Ovary (tissue), 9 donors: ENCODE results near the gene TRIM13. TPM values are rescaled to one million over a fixed set of nuclear protein-coding genes. Genes with fewer than 3 reads are reported as not detected.

Experiments
- DNase-seq, 5 donors: peaks; one replicate each; pipeline ENCODE4 v3.0.0-alpha.2; 2019 to 2020
- H3K27ac ChIP-seq, 2 donors: fragments of 200-600 bp; one replicate each; pipeline versions ENCODE4 v1.5.1 to v1.8.0; 2019 to 2022
- H3K27me3 ChIP-seq: fragments of 200-600 bp; one replicate; pipeline ENCODE4 v1.8.0; 2022
- H3K36me3 ChIP-seq: fragments of 200-600 bp; sonication (generic); one replicate; pipeline ENCODE4 v1.5.1; 2019
- H3K4me1 ChIP-seq: one replicate; pipeline ENCODE4 v1.8.1; 2013; ENCODE audit warnings: mild to moderate bottlenecking, moderate library complexity; ENCODE audit not compliant: insufficient read depth
- H3K4me3 ChIP-seq: fragments of 200-600 bp; sonication (generic); one replicate; pipeline ENCODE4 v1.5.1; 2017
- H3K9me3 ChIP-seq, 2 donors: fragments of 200-600 bp in 1 of 2; sonication (generic) in 1 of 2; one replicate each; pipeline versions ENCODE4 v1.5.1 to v1.8.1; 2013 to 2019; ENCODE audit warnings: mild to moderate bottlenecking in 1 of 2, moderate library complexity in 1 of 2
- EP300 ChIP-seq: sonication (generic); formaldehyde crosslinking; IDR thresholded peaks from one replicate; pipeline ENCODE4 v1.6.1; 2017; ENCODE audit warnings: antibody characterized with exemption
- POLR2A ChIP-seq: fragments of 450-650 bp; IDR thresholded peaks from one replicate; pipeline ENCODE4 v1.6.1; 2017; ENCODE audit warnings: antibody characterized with exemption, mild to moderate bottlenecking, moderate library complexity
- WGBS, 3 donors: extraction: QIAGEN DNeasy Blood & Tissue Kit in 1 of 3; methylation state at CpG; one replicate each; pipeline versions ENCODE4 v1.1.5 to v1.1.7; 2013 to 2017; 5-methylcytosine and 5-hydroxymethylcytosine counted together
- intact Hi-C, 4 donors: fragments of 100-400 bp; cut with DNase I; formaldehyde crosslinking; loops; one replicate each; pipeline versions ENCODE4 v1.11.0 to v1.15.1; 2022 to 2023
- polyA plus RNA-seq, 2 donors: library from polyadenylated mRNA; stranded (reverse); fragments of 200-250 nt in 1 of 2; fragments of 350-450 nt in 1 of 2; fragmentation: Illumina TruSeq in 1 of 2; extraction: RNeasy Lipid Tissue Mini Kit (QIAGEN cat#74804) in 1 of 2; gene quantifications; one replicate each; pipeline ENCODE4 v1.2.3, GENCODE V29; 2013 to 2014
- total RNA-seq, 7 donors: library from RNA; depleted of rRNA in 2 of 7; stranded (reverse); fragments of >200 nt in 2 of 7; fragmentation: NEBNext Ultra II Directional in 3 of 7; extraction: Animal tissue kit (Norgen Biotek cat#: 25700) in 3 of 7; gene quantifications; one replicate each; pipeline versions ENCODE4 v1.1.0 to v1.2.4, GENCODE V29; 2016 to 2023
- TF ChIP-seq, protein P1 (sequence below), 3 donors: fragments of 450-650 bp in 2 of 3; fragments of 200-600 bp in 1 of 3; IDR thresholded peaks; one replicate each; pipeline versions ENCODE4 v1.5.1 to v1.8.0; 2016 to 2022; ENCODE audit warnings: antibody characterized with exemption in 3 of 3, mild to moderate bottlenecking in 1 of 3
- donor health status: DM: no; HTN: no; CAD: no; lungs with moderate emphysema.
- donor health status: DM: no; HTN: no; CAD: no.
- donor health status: Bipolar disorder and iron deficiency.
- donor health status: DM: yes; HTN: yes; CAD: no.
- donor health status: DM: no; HTN: no; CAD: no.
- donor health status: DM: yes; HTN: yes; CAD: no.

Gene TRIM13
- total and polyA plus RNA-seq, 9 donors: 14.5 to 27.9 (median 24.9) TPM

DNA sequence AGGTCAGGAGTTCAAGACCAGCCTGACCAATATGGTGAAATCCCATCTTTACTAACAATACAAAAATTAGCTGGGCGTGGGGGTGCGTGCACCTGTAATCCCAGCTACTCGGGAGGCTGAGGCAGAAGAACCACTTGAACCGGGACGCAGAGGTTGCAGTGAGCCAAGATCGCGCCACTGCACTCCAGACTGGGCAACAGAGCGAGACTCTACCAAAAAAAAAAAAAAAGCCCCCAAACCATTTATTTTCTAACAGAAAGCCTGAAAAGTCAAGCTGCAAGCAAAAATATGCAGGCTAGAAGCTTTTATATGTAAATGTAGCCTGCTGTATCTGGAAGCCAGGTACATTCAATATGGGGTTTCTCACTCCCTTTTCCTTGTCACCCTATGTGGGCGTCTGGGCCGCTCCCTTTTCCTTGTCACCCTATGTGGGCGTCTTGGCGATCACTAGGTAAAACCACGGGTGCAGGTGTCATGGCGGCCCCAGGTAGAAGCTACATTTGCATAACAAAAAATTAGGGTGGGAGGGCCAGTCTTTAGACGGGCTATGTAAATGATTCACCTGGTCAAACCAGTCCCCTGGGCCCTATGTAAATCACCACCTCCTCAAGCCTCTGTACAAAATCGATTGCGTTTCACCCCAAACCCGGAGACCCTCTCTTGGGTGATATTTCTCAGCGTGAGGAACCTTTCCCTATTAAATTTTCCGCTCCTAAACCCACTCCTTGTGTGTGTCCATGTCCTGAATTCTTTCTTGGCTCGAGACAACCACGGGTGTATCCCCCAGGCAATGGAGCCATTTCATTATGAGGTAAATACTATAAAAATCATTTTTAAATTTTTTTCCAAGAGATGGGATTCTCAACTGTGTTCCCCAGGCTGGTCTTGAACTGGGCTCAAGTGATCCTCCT is 2.1 kb downstream of the TRIM13 start:
- no peaks in the 10 kb centered on the region for H3K36me3 ChIP-seq
- intact Hi-C loops: loop anchor here in 2 of 4 donors (5.0 to 10.0 kb wide), 3 partner anchors 64 to 128 kb away; partner anchors contain the start of gene SPRYD7 (in 1 of the 2)

DNA sequence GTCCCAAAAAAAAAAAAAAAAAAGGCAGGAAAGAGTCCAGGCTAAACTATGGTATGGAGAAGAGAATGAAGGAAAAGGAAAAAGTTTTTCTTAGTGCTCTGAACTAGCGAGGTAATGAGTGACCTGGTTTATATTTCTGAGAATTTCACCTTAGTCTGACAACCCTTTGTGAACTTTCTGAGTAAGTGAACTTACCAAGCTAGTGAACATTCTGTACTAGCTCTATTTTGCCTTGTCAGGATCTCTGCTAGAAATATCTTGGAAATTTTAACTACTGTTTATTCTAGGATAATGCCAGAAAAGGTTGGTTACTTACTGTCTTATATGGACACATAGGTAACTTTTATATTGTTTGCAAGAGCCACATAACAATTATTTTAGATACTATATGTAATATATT is 4.4 kb downstream of the TRIM13 start:
- Histone ChIP-seq H3K4me3 (no peak overlapping the region), H3K27me3 (no peaks in the 10 kb centered on the region), H3K36me3 (no peaks in the 10 kb centered on the region), H3K27ac (no peak overlapping the region), H3K4me1 (peaks cover 3% of the 10 kb centered on the region), H3K9me3 (no peaks in the 10 kb centered on the region)
- 80 to 82% (median 80%) methylated on average over 1 of the region's 1 CpG for WGBS, 3 donors
- intact Hi-C loops: no loop called here
- TF ChIP-seq, protein P1, sequence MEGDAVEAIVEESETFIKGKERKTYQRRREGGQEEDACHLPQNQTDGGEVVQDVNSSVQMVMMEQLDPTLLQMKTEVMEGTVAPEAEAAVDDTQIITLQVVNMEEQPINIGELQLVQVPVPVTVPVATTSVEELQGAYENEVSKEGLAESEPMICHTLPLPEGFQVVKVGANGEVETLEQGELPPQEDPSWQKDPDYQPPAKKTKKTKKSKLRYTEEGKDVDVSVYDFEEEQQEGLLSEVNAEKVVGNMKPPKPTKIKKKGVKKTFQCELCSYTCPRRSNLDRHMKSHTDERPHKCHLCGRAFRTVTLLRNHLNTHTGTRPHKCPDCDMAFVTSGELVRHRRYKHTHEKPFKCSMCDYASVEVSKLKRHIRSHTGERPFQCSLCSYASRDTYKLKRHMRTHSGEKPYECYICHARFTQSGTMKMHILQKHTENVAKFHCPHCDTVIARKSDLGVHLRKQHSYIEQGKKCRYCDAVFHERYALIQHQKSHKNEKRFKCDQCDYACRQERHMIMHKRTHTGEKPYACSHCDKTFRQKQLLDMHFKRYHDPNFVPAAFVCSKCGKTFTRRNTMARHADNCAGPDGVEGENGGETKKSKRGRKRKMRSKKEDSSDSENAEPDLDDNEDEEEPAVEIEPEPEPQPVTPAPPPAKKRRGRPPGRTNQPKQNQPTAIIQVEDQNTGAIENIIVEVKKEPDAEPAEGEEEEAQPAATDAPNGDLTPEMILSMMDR (IDR thresholded peaks at IDR 0.05): no peak
- TF ChIP-seq POLR2A (no peak), EP300 (no peak)
- DNase-seq: no peak

More for the DNA sequence above, 2.1 kb downstream of the TRIM13 start:
- no peak overlapping the region for H3K27ac ChIP-seq
- H3K4me1 ChIP-seq: peaks cover 3% of the 10 kb centered on the region
- TF ChIP-seq EP300: no peak
- TF ChIP-seq POLR2A: no peak
- TF ChIP-seq, protein P1 (IDR thresholded peaks at IDR 0.05): no peak
- H3K9me3 ChIP-seq: no peaks in the 10 kb centered on the region
- no peaks in the 10 kb centered on the region for H3K27me3 ChIP-seq
- no peak for DNase-seq
- no peak overlapping the region for H3K4me3 ChIP-seq
- WGBS, 3 donors: 79 to 86% (median 80%) methylated on average over 22 of the region's 22 CpGs

GRCh38 chr13:50006426-50007135 is 9.7 kb downstream of the TRIM13 start:
- WGBS, 3 donors: 95 to 96% (median 96%) methylated on average over 7 of the region's 7 CpGs
- H3K27me3 ChIP-seq: no peaks in the 10 kb centered on the region
- DNase-seq: no peak
- H3K4me1 ChIP-seq: no peaks in the 10 kb centered on the region
- H3K4me3 ChIP-seq: no peak overlapping the region
- no peak for TF ChIP-seq EP300
- no peak for TF ChIP-seq POLR2A
- TF ChIP-seq, protein P1 (IDR thresholded peaks at IDR 0.05): no peak
- H3K27ac ChIP-seq: no peak overlapping the region
- H3K9me3 ChIP-seq: no peaks in the 10 kb centered on the region
- intact Hi-C loops: no loop called here
- H3K36me3 ChIP-seq: no peaks in the 10 kb centered on the region

DNA sequence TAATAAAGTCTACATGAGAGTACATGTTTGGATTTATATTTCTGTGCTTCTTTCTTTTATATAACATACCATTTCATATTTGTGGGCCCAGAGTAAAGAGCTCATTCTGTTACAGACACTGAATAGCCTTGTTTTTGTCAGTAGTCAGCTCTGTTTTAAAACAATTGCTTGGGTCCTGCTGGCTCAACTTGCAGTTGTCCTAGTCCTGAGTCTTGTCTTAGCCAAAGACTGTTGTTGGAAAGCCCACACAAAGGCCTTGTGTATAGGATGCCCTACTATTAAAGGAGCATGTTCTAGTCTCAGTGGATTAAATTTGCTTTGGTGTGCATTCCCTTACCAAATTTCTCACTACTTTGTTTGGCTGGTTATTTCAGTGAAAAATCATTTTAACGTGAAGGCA is 14.6 kb downstream of the TRIM13 start:
- TF ChIP-seq, protein P1 (IDR thresholded peaks at IDR 0.05): no peak
- TF ChIP-seq POLR2A (no peak), EP300 (no peak)
- Histone ChIP-seq H3K4me1 (no peaks in the 10 kb centered on the region), H3K36me3 (no peaks in the 10 kb centered on the region), H3K27me3 (no peaks in the 10 kb centered on the region), H3K9me3 (no peaks in the 10 kb centered on the region), H3K27ac (no peak overlapping the region), H3K4me3 (no peak overlapping the region)
- intact Hi-C loops: no loop called here
- WGBS, 3 donors: 89 to 96% (median 92%) methylated on average over 1 of the region's 1 CpG
- no peak for DNase-seq
